Ramos (cell line): Measurements from ENCODE around the gene TIMD4.

Experiments used
- in situ Hi-C: fragments of 300-500 bp; cut with MboI; formaldehyde crosslinking; loops from one replicate; pipeline ENCODE4 v1.14.3; 2022; ENCODE audit warnings: low sequenced_read_pairs; ENCODE audit not compliant: unreplicated experiment

TIMD4 gene

DNA sequence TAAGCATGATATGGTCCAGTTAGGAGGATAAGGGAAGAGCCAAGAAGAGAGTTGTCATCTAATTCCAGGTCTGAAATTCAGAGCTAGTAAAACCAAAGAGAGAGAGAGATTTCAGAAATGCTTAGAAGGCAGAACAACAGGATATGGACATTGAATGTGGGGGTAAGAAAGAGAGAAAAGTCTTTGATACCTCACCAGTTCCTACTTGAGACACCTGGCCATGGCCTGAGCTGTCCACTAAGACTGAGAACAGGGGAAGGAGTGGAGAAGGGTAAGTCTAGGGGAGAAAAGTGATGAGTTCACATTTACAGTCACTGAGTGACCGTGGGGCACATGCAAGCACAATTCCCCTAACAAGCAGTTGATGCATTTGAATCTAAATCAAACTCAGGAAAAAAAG lies 35.5 kb downstream of the TIMD4 start:
- in situ Hi-C loops: loop anchor here (25.0 kb wide), 1 partner anchor 560 kb away; no protein-coding TSS in a partner anchor

DNA sequence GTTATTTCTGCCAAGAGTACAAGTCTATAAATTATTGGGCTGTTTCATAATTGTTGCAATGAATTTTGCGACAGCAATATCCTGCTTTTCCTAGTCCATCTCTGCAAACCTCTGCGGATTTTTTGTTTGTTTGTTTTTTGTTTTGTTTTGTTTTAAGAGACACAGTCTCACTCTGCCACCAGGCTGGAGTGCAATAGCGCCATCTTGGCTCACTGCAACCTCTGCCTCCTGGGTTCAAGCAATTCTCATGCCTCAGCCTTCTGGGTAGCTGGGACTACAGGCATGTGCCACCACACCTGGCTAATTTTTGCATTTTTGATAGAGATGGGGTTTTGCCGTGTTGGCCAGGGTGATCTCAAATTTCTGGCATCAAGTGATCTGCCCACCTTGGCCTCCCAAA lies 37.3 kb downstream of the TIMD4 start:
- in situ Hi-C loops: loop anchor here (25.0 kb wide), 1 partner anchor 562 kb away; no protein-coding TSS in a partner anchor

DNA sequence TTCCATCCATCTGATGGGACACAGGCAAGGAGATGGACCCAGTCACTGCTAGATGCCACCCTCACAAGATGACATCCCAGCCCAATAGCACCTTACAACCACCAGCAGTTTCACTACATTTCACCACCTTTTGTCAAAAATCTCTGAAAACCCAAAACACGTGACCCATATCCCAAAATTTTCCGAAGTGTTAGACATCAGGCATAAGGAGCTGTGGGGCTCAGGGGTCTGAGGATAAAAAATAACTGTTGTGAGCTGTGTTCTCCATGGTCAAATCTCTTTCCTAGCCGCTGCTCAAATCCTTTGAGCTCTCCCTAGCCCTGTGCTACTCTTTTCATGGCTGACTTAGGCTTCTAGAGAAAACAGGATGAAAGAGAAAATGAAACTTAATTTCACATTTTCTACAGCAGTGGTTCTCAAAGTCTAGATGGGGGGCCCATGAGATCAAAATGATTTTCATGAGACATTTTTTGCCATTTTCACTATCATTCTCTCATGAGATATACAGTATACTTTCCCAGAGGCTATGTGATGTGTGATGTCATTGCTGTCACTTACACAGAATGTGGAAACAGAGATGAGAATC lies 40.7 kb downstream of the TIMD4 start:
- in situ Hi-C loops: no loop called here

DNA sequence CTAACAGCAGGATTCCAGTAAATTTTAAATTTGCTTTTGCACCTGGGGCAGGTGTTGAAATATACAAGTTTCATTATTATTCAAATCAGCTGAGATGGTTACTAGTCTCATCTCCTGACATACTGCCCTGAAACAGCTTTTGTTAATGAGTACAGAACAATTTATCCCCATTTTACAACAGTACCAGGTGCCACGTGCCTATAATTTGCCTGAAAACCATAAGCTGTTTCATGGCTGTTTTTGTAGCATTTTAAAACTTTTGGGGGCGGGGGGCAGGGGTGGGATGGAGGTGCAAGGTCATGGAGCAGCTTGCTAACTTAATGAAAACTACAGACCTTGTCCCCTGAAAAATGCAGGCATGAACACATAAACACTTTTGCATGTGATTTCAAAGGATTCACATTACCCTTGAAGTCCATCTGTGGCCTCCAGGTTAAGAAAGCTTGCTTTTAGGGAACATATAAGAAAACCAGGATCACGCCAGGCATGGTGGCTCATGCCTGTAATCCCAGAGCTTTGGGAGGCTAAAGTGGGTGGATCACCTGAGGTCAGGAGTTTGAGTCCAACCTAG lies 42.1 kb downstream of the TIMD4 start:
- in situ Hi-C loops: no loop called here

DNA sequence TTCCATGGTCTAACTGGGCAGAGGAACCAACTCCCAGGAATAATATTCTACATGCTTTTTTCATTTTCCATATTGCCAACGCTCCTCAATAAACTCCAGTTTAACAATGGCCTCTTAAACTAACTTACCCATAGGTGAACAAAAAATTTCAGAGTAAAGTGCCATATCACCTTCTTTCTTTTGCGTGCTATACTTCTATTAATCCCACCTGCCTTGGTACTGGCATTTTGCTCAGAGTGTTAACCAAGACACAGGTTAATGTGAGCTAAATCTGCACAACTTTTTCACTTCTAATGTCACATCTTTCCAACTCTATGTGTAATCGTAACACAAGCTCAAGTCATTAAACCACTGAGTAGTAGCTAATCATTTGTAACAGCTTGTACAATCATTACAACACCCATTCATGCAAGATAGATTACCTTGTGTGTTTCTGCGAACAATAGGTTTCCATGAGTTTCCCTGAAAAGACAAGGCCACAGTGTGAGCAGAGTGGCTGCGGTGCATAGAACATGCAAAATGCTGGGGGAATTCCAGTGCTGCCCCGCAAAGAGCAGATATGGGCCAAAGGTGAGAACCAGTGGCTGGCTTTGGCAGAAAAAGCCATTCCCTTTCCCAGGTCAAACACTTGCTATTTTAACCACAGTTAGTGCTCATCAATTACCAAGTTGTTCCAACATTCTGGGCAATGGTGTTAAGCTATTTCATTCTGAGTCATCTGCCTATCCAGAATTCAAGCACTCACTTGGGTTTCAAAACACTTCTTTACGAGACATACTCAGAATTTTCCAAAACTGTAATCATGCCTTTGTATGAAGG lies 42.8 kb downstream of the TIMD4 start:
- in situ Hi-C loops: no loop called here

DNA sequence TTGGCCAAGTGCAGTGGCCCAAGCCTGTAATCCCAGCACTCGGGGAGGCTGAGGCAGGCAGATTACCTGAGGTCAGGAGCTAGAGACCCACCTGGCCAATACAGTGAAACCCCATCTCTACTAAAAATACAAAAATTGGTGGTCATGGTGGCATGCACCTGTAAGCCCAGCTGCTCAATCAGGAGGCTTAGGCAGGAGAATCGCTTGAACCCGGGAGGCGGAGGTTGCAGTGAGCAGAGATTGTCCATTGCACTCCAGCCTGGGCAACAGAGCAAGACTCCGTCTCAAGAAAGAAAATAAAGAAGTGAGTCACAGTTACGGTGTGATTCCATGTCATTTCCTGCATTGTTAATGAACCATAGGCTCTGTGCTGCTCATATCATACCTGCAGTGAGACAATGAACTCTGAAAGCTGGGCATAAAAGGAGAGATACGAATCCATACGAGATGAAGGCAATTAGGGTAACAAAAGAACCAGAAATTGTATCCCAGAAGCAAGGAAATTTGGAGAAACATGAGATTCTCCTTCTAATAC lies 44.6 kb downstream of the TIMD4 start:
- in situ Hi-C loops: no loop called here

DNA sequence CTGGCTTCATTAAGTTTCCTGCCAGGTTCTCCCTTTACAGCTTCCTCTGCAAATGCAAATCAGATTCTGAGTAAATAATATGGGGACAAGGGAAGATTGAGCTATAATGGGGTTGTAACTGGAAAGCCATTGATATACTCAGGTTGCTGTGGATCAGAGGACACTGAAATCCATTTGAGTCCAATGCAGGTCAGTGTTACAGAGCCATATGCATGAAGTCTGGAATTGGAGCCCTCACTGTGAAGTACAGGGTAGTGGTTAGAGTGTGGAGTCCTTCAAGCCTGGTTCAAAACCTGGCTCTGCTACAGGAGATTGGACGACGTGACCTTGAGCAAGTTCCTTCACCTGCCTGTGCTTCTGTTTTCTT lies 48.7 kb downstream of the TIMD4 start:
- in situ Hi-C loops: no loop called here

DNA sequence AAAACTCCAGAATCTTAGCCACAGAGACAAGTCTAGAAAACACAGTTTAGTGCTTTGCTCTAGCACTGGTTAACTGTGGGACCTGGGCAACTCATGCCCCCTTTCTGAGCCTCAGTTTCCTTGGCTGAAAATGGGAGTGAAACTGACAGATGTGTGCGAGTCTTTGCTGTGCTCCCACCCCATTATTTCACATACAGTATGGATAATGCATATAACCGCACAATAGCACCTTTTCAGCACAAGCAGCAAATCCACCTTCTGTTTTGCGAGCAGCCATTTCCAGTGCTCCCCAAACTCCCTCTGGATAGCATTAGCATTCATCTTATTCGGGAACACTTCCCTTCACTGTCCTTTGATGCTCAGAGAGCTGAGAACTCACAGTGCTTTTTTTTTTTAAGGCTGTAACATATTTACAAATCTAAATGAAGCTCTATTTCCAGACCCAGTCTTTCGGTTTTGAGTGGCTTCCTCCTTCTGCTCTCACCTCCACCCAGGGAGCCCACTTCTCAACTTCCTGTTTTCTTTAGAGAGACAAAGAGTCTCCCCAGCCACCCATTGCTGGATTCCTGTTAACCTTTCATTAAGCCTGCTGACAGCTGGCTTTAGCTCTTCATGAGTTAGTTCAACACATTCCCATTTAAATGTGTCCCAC lies 49.2 kb downstream of the TIMD4 start:
- in situ Hi-C loops: no loop called here

DNA sequence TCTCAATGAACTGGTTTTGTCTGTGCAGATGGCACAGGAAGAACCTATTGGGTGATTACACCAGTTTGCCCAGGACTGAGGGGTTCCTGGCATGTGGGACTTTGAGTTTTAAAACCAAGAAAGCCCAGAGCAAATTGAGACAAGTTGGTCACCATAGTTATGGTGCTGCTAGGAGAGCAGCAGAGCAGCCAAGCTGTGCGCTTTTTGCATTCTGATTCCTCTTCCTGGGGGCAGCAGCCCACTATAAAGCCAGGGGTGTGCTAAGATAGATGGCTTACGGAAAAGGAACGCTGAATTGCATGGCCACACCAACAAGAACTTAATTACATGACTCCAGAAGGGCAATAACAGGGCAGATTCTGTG lies 49.7 kb downstream of the TIMD4 start:
- in situ Hi-C loops: no loop called here

DNA sequence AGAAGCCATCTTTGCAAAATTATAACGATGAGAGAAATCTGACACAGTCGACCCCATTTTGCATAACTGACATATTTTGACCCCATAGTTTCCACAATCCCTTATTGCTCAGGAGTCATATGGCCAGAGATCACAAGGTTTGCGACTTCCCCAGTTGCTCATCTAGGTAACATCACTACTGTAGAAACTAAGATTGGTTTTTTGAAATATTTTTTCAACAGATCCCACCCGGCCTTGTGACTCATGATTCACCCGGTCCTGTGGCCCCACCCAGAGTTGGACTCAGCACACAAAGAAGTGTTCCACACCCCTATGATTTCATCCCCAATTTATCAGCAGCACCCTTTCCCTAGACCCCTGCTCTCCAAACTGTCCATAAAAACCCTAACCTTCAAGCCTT lies 50.2 kb downstream of the TIMD4 start:
- in situ Hi-C loops: no loop called here

DNA sequence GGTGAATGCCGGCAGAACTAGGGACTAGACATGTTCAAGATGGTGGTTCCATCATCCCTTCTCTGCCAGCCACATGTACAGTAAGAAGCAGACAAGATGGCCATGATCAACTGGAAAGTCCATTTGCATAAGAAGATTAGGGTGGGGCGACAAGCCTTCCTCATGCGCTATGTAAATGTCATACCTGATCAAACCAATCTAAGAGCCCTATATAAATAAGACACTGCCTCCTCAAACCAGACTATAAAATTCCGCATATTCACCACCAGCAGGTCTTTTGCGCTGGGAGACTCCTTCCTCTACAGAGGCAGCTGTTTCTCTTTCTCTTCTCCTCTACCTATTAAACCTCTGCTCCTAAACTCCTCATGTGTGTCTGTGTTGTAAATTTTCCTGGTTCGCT lies 53.8 kb downstream of the TIMD4 start:
- in situ Hi-C loops: no loop called here

DNA sequence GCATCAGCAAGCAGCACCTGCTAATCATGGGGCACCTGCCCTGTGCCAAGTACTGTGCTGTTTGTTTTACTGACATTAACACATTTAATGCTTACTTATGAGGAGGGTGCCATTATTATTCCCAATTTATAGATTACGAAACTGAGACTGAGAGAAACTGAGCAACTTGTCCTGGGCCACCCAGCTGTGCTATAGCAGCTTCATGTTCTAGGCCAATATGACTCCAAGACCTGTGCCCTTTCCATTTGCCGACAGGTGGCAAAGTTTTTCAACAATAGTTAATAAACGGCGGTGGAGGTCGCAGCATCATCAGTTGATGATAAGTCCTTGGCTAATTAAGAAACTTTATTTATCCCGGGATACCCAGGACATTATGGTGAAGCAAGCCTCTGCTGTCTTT lies 55.4 kb downstream of the TIMD4 start:
- in situ Hi-C loops: no loop called here

DNA sequence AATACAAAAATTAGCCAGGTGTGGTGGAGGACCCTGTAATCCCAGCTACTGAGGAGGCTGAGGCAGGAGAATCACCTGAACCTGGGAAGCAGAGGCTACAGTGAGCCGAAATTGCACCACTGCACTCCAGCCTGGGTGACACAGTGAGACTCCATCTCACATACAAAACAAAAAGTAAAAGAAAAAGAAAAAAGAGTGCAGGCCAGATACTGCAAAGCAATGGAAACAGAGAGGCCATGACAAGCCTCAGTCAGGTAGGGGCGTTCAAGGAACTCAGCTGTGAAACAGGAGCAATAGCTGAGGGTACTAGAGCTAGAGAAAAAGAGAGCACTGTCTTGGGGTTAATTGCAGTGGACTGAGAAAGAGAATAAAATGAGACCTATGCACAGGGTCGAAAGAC lies 56.2 kb downstream of the TIMD4 start:
- in situ Hi-C loops: no loop called here

DNA sequence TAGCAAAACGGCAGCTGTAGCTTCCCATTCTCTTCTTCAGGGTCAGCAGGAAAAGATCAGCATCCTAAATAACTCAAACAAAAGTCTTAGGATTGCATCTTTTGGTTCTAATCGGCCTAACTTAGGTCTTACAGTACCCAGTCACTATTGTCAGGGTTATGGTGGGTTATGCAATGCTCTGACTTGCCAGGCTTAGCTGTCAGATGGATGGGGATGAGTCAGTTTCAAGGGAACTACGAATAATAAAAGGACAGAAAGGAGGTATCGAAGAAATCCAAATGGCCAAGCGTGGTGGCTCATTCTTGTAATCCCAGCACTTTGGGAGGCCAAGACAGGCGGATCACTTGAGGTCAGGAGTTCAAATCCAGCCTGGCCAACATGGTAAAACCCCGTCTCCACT lies 66.5 kb downstream of the TIMD4 start:
- in situ Hi-C loops: no loop called here

DNA sequence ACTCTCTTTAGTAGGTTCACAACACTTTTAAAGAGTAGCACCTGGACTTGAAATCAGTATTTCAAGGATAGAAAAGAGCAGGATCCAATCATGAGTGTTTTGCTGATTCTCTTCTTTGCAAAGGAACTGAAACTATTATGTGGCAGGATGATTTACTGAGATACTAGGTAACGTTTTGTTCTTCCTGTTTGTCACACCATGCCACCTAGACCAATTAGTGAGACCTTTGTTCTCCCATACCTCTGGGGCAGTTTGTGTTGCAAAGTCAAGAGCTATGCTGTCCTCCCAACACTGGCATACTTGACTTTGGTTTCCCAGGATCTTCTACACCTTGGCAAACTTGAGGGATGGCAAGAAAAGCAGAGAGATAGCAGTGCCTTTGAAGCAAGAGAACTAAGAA lies 69.5 kb downstream of the TIMD4 start:
- in situ Hi-C loops: no loop called here

DNA sequence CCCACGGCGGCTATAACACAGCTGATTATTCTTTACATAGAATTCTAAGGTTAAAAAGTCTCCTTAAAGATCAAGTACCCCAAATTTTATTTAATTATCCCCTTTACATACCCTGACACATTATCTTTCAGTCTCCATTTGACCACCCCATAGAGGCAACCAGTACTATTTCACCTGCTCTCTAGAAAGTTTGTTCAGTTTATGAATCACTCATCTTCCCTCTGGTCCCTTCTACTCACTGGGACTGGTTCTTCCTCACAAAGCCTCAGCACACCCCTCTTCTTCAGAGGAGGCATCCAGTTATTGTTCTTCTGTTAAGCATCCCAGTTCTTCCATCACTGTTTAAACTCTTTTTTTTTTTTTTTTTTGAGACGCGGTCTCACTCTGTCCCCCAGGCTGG lies 70.2 kb downstream of the TIMD4 start:
- in situ Hi-C loops: no loop called here

DNA sequence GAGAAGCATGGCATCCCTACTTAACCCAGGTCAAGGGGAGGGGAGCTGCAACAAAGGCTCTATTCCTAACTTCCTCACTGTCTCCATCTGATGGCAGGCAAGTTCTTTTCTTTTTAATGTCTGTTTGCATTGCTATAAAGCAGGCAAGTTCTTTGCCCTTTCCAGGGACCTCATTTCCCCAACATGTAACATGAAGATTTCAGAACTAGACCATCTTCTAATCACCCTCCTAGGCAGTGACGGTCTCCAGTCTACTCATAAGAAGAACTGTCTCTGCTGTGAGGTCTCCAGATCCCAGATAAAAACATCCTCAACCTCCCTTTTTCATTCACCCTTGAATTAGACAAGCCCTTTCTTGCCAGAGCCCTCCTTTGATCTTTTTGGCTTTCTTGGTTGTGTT lies 70.8 kb downstream of the TIMD4 start:
- in situ Hi-C loops: no loop called here

DNA sequence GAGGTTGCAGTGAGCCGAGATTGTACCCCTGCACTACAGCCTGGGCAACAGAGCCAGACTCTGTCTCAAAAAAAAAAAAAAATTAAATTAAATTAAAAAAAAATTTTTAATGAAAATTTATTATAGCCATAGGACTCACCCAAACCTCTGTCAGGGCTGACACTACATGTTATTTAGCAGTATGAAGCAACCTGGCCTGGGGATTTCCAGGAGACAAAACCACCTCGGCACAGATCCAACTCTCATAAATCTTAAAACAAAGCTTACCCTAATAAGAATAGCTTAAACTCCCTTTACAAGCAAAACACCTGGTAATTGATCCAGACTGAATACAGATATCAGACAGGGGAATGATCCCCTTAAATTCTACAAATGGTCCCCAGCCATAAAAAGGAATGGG lies 74.5 kb downstream of the TIMD4 start:
- in situ Hi-C loops: loop anchor here (5.0 kb wide), 1 partner anchor 44 kb away; no protein-coding TSS in a partner anchor

DNA sequence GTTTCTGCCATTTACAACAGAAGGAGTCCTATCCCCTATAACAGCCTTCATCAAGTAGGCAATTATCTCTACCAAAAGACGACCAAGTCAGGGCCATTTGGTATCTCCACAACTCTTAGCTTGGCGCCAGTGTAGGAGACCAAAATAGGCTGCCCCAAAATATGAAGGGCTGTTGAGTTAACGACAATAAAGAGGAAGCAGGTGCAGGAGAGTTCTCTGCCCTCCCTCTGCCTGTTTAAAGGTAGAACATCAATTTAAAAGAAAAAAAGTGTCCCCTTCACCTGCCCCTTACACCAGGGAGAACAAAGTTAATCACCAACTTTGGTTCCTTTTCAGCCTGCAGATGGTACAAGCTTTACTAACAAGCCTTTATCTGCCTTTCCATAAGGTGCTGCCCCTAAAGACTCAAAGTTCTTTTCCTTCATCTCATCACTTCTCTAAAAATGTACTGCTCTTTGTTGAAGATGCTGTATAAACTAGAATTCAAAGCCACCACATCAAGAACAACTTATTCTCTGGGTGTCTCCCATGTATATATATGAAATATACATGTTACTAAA lies 79.6 kb downstream of the TIMD4 start:
- in situ Hi-C loops: no loop called here

DNA sequence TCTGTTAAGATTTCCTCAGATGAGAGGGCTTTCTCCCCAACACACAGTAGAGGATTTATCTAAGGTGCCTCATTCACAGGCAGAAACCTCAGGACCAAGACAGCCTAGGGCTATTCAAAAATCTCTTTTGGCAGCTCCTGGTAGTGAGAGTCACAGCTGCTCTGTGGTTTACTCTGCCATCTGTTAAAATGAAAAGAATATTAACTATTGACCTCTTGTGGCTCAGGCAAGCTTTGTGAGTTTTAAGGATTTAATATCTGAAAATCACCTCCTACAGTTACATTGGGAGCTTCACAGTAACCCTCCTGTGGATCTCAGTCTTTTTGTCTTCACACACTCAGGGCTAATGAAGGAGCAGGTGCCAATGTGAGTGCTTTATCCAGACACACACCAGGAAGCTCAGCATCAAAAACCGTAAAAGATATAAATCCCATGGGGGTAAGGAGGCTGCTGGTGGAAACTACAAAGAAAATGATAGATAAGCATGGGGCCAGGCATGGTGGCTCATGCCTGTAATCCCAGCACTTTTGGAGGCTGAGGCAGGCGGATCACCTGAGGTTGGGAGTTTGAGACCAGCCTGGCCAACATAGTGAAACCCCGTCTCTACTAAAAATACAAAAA lies 83.3 kb downstream of the TIMD4 start:
- in situ Hi-C loops: no loop called here
